NCI-H1105 treated with DMSO at 0.1 percent for 48 hours (cell line): ENCODE data around the gene PBX1.
"Not testable (repeated sequence)": the region's sequence is repeated elsewhere in the genome, so short reads cannot be mapped to it uniquely, and the experiment has no call there.

Experiments
- DNase-seq: peaks from one replicate; lab custom pipeline; 2025; lab: John Stamatoyannopoulos, UW

Gene PBX1

GRCh38 chr1:164640686-164641352, 81.8 kb downstream of the PBX1 start:
- DNase-seq: no peak

GRCh38 chr1:164641353-164641730, 82.4 kb downstream of the PBX1 start:
- no peak for DNase-seq

GRCh38 chr1:164643018-164643417, 84.0 kb downstream of the PBX1 start:
- DNase-seq: no peak

- DNase-seq: no peak
Observed at GRCh38 chr1:164644268-164644667, 85.3 kb downstream of the PBX1 start.

- DNase-seq: no peak
Observed at GRCh38 chr1:164644774-164645644, 86.0 kb downstream of the PBX1 start.

GRCh38 chr1:164645921-164646320, 86.9 kb downstream of the PBX1 start:
- DNase-seq: no peak

- no peak for DNase-seq
Observed at GRCh38 chr1:164647211-164647610, 88.2 kb downstream of the PBX1 start.

- DNase-seq: no peak
Observed at GRCh38 chr1:164648636-164649035, 89.7 kb downstream of the PBX1 start.

GRCh38 chr1:164649146-164649545, 90.2 kb downstream of the PBX1 start:
- no peak for DNase-seq

- no peak for DNase-seq
Observed at GRCh38 chr1:164650531-164650930, 91.5 kb downstream of the PBX1 start.

- no peak for DNase-seq
Observed at GRCh38 chr1:164651351-164651951, 92.5 kb downstream of the PBX1 start.

GRCh38 chr1:164652969-164653368, 94.0 kb downstream of the PBX1 start:
- DNase-seq: not testable (repeated sequence)

GRCh38 chr1:164653705-164654104, 94.7 kb downstream of the PBX1 start:
- DNase-seq: no peak

- DNase-seq: no peak
Observed at GRCh38 chr1:164654200-164654599, 95.2 kb downstream of the PBX1 start.

- DNase-seq: no peak
Observed at GRCh38 chr1:164658864-164659263, 99.9 kb downstream of the PBX1 start.

GRCh38 chr1:164659621-164660411, 100.8 kb downstream of the PBX1 start:
- peak; percentile 57 for DNase-seq

- no peak for DNase-seq
Observed at GRCh38 chr1:164660412-164660772, 101.4 kb downstream of the PBX1 start.

- no peak for DNase-seq
Observed at GRCh38 chr1:164660775-164661174, 101.8 kb downstream of the PBX1 start.

- DNase-seq: no peak
Observed at GRCh38 chr1:164662462-164662861, 103.5 kb downstream of the PBX1 start.

GRCh38 chr1:164662955-164663354, 104.0 kb downstream of the PBX1 start:
- DNase-seq: no peak

GRCh38 chr1:164664127-164664526, 105.1 kb downstream of the PBX1 start:
- no peak for DNase-seq

- DNase-seq: no peak
Observed at GRCh38 chr1:164667001-164667400, 108.0 kb downstream of the PBX1 start.
